ENCODE results near the gene YBX3.

- TF ChIP-seq POLR2A (IDR thresholded peaks at IDR 0.05): no peak
- TF ChIP-seq CTCF (IDR thresholded peaks at IDR 0.05): no peak
These were observed 14.3 kb downstream of the YBX3 start for GRCh38 chr12:10708862-10709261.
